GM12878 (cell line): ENCODE data around the gene EDEM3. TPM values are rescaled to one million over a fixed set of nuclear protein-coding genes. Genes with fewer than 3 reads are reported as not detected.
"Not testable (repeated sequence)": the region's sequence is repeated elsewhere in the genome, so short reads cannot be mapped to it uniquely, and the experiment has no call there.

Experiments used
- ATAC-seq: fragments of 200-7000 bp; cut with Tn5 transposase; 3 replicates; pipeline ENCODE4 v1.9.1; 2020; ENCODE audit warnings: mild to moderate bottlenecking, moderate library complexity
- BruUV-seq: library from RNA; stranded (reverse); fragments of 400-500 nt; replicated peaks from 2 replicates; lab custom pipeline; 2021; lab: Mats Ljungman, UMichigan
- CTCF ChIA-PET: fragments of 300-600 bp; sonication (Branson Sonifier 250); formaldehyde crosslinking; extraction: SDS; loops from one replicate; lab custom pipeline; 2021; ENCODE audit warnings: inconsistent platforms; lab: Yijun Ruan, JAX
- POLR2A ChIA-PET: fragments of 350-600 bp; formaldehyde crosslinking; extraction: SDS; loops from one replicate; lab custom pipeline; 2021; ENCODE audit warnings: inconsistent platforms; lab: Charles Lee
- RAD21 ChIA-PET: fragments of 300-600 bp; sonication (Branson Sonifier 250); formaldehyde crosslinking; loops from one replicate; lab custom pipeline; 2023; ENCODE audit warnings: antibody characterized with exemption; ENCODE audit not compliant: unreplicated experiment; lab: Charles Lee
- SMC1A ChIA-PET: fragments of 300-600 bp; sonication (Branson Sonifier 250); formaldehyde crosslinking; loops from one replicate; lab custom pipeline; 2023; ENCODE audit not compliant: unreplicated experiment, uncharacterized antibody; lab: Charles Lee
- DNase-seq: peaks from one replicate; pipeline ENCODE4 v3.0.0-alpha.2; 2011; ENCODE audit warnings: low read depth, low spot score
- FAIRE-seq: peaks from 3 replicates; lab custom pipeline; 2011; peaks lifted over from hg19 to GRCh38; lab: Jason Lieb, UNC
- H2AFZ ChIP-seq: 2 replicates; pipeline ENCODE4 v1.6.0; 2011; ENCODE audit warnings: low read depth, low read length, control low read depth; ENCODE audit not compliant: control insufficient read depth
- H3K27ac ChIP-seq: 2 replicates; pipeline ENCODE4 v1.5.1; 2011; ENCODE audit warnings: control low read depth; ENCODE audit not compliant: control insufficient read depth, insufficient read depth
- H3K27me3 ChIP-seq, 2 experiments: replicated peaks in 1 of 2; 2 replicates each; pipeline versions ENCODE4 v1.6.0 to v1.6.1; 2011; ENCODE audit warnings: low read length in 1 of 2; ENCODE audit not compliant: control insufficient read depth in 2 of 2, insufficient read depth in 2 of 2
- H3K36me3 ChIP-seq, 2 experiments: 2 replicates each; pipeline ENCODE4 v1.5.1; 2011; ENCODE audit warnings: low read length in 1 of 2; ENCODE audit not compliant: control insufficient read depth in 2 of 2, insufficient read depth in 2 of 2
- H3K4me1 ChIP-seq: 2 replicates; pipeline ENCODE4 v1.6.1; 2011; ENCODE audit warnings: mild to moderate bottlenecking, low read length, moderate library complexity, mixed read lengths; ENCODE audit not compliant: control insufficient read depth, insufficient read depth
- H3K4me2 ChIP-seq: 2 replicates; pipeline ENCODE4 v1.6.0; 2011; ENCODE audit warnings: control low read depth; ENCODE audit not compliant: control insufficient read depth, insufficient read depth
- H3K4me3 ChIP-seq: fragments of 200-600 bp; sonication (generic); 2 replicates; pipeline ENCODE4 v1.5.1; 2016
- H3K79me2 ChIP-seq: 2 replicates; pipeline ENCODE4 v1.6.0; 2011; ENCODE audit warnings: low read length; ENCODE audit not compliant: control insufficient read depth, insufficient read depth
- H3K9ac ChIP-seq: 2 replicates; pipeline ENCODE4 v1.8.0; 2011; ENCODE audit warnings: low read length, control low read depth, mixed read lengths; ENCODE audit not compliant: control insufficient read depth, insufficient read depth
- H3K9me3 ChIP-seq: replicated peaks from 3 replicates; pipeline ENCODE4 v1.5.1; 2011; ENCODE audit warnings: mild to moderate bottlenecking, low read length; ENCODE audit not compliant: control insufficient read depth, insufficient read depth
- H4K20me1 ChIP-seq: 2 replicates; pipeline ENCODE4 v1.6.0; 2011; ENCODE audit not compliant: control insufficient read depth, insufficient read depth
- BCLAF1 ChIP-seq: fragments of 450-650 bp; IDR thresholded peaks from 2 replicates; pipeline ENCODE4 v1.6.1; 2017; ENCODE audit warnings: antibody characterized with exemption, mild to moderate bottlenecking, moderate library complexity
- MTA3 ChIP-seq: IDR thresholded peaks from 2 replicates; pipeline ENCODE4 v1.6.1; 2012; ENCODE audit warnings: low read length, inconsistent platforms, borderline replicate concordance
- PAX5 ChIP-seq: IDR thresholded peaks from 2 replicates; pipeline ENCODE4 v1.6.1; 2011; ENCODE audit warnings: low read depth, low read length, borderline replicate concordance
- RFX5 ChIP-seq: IDR thresholded peaks from 2 replicates; pipeline ENCODE4 v1.6.1; 2011; ENCODE audit warnings: low read depth, low read length, improper control_type of control experiment
- SREBF1 ChIP-seq: IDR thresholded peaks from 2 replicates; pipeline ENCODE4 v1.6.1; 2012; ENCODE audit warnings: mild to moderate bottlenecking, low read length
- TBL1XR1 ChIP-seq: IDR thresholded peaks from 2 replicates; pipeline ENCODE4 v1.6.1; 2012; ENCODE audit warnings: low read depth, low read length, improper control_type of control experiment
- WGBS: methylation state at CpG from one replicate; pipeline ENCODE4 v1.1.6; 2016; ENCODE audit warnings: low lambda C conversion rate; ENCODE audit not compliant: insufficient replicate concordance, insufficient coverage; ENCODE audit errors: missing lambda C conversion rate; 5-methylcytosine and 5-hydroxymethylcytosine counted together
- in situ Hi-C: fragments of 300-500 bp; cut with MboI; formaldehyde crosslinking; loops from 9 replicates; pipeline ENCODE4 v1.14.3; 2018; ENCODE audit warnings: mixed read lengths
- intact Hi-C: fragments of 100-400 bp; cut with micrococcal nuclease; formaldehyde crosslinking; loops from one replicate; pipeline ENCODE4 v1.14.2; 2022; ENCODE audit not compliant: unreplicated experiment
- polyA plus RNA-seq, 11 experiments: library from polyadenylated mRNA; depleted of rRNA in 4 of 11; unstranded in 6 of 11; stranded (reverse) in 5 of 11; fragments of >200 nt; fragmentation: Nextera tagmentation in 4 of 11; fragmentation: Illumina TruSeq in 1 of 11; extraction: Ambion mirVana in 4 of 11; extraction: Trizol in 1 of 11; gene quantifications; 1 replicate in 1 of 11; 2 replicates in 10 of 11; pipeline versions ENCODE4 v1.2.1 to v1.2.3, GENCODE V29; 2011 to 2016; ENCODE audit warnings: inconsistent platforms in 2 of 11, missing spikeins in 2 of 11, low read depth in 1 of 11
- total RNA-seq, 4 experiments: library from RNA; depleted of rRNA in 3 of 4; stranded (reverse); fragments of >200 nt in 3 of 4; fragmentation: Illumina TruSeq in 1 of 4; extraction: Trizol in 1 of 4; gene quantifications; 2 replicates each; pipeline versions ENCODE4 v1.2.1 to v1.2.3, GENCODE V29; 2013 to 2021

Gene EDEM3
- total and polyA plus RNA-seq, 10 of the 15 experiments (the other 5 are each of a cell fraction or from before 2014, with no cell fraction given): 6.4 to 19.3 (median 14.3) TPM

- no peak for TF ChIP-seq TBL1XR1
- TF ChIP-seq SREBF1: no peak
- TF ChIP-seq BCLAF1: no peak
Measured at GRCh38 chr1:184767591-184767990, 12.9 kb upstream of the EDEM3 start (continued).

- Histone ChIP-seq H4K20me1 (no peaks in the 10 kb centered on the region), H3K27ac (no peak overlapping the region), H3K4me3 (no peak overlapping the region), H3K36me3 (no peaks in the 10 kb centered on the region), H3K4me1 (no peaks in the 10 kb centered on the region), H3K4me2 (no peak overlapping the region), H2AFZ (no peak overlapping the region), H3K27me3 (no peaks in the 10 kb centered on the region), H3K79me2 (no peaks in the 10 kb centered on the region)
- POLR2A ChIA-PET: no interaction called here
- intact Hi-C loops: no loop called here
- RAD21 ChIA-PET: no interaction called here
- in situ Hi-C loops: no loop called here
- SMC1A ChIA-PET: no interaction called here
- BruUV-seq: no TSS peak
- WGBS: 91% methylated on average over 1 of the region's 1 CpG
- CTCF ChIA-PET: interaction anchor here (1.1 kb wide), 1 partner anchor 9 kb away, joined by 3 read pairs; no protein-coding TSS in a partner anchor
- TF ChIP-seq PAX5 (no peak), MTA3 (no peak), RFX5 (no peak)
- TF ChIP-seq, all 136 proteins: peak for 0
- DNase-seq (no peak), FAIRE-seq (no peak), ATAC-seq (no peak)
- H3K9me3 ChIP-seq: no peaks in the 10 kb centered on the region; the same call in 2 of the 3 replicates
- no peak overlapping the region for H3K9ac ChIP-seq
Measured at GRCh38 chr1:184764483-184764882, 9.8 kb upstream of the EDEM3 start.

- H4K20me1 ChIP-seq, H2AFZ ChIP-seq, BruUV-seq, POLR2A ChIA-PET, RAD21 ChIA-PET, DNase-seq, in situ Hi-C loops, H3K4me3 ChIP-seq, FAIRE-seq, H3K9me3 ChIP-seq, ATAC-seq, H3K4me1 ChIP-seq, H3K79me2 ChIP-seq, H3K27ac ChIP-seq, H3K4me2 ChIP-seq, H3K27me3 ChIP-seq, SMC1A ChIA-PET, intact Hi-C loops, H3K36me3 ChIP-seq, H3K9ac ChIP-seq: not testable (repeated sequence)
- CTCF ChIA-PET: interaction anchor here (0.5 kb wide), 2 partner anchors 89 to 485 kb away, joined by 3 to 6 read pairs; no protein-coding TSS in a partner anchor
- WGBS: 46% methylated on average over 3 of the region's 3 CpGs
Measured at GRCh38 chr1:184763520-184763919, 8.9 kb upstream of the EDEM3 start.
